BE2C (cell line): ENCODE results near the gene P2RY14.

Source experiments
- DNase-seq: peaks from one replicate; pipeline ENCODE4 v3.0.0-alpha.2; 2020
- H3K27me3 ChIP-seq: fragments of 250-450 bp; sonication (Bioruptor Pico); 2 replicates; pipeline ENCODE4 v1.5.1; 2020; ENCODE audit warnings: mild to moderate bottlenecking
- H3K36me3 ChIP-seq: fragments of 250-450 bp; sonication (Bioruptor Pico); 2 replicates; pipeline ENCODE4 v1.5.1; 2020; ENCODE audit warnings: mild to moderate bottlenecking
- H3K4me1 ChIP-seq: fragments of 250-450 bp; sonication (Bioruptor Pico); 2 replicates; pipeline ENCODE4 v1.5.1; 2020
- H3K4me3 ChIP-seq: 2 replicates; pipeline ENCODE4 v1.5.1; 2011; ENCODE audit warnings: low read depth, low read length
- H3K9me3 ChIP-seq: fragments of 250-450 bp; sonication (Bioruptor Pico); 2 replicates; pipeline ENCODE4 v1.5.1; 2020
- TF ChIP-seq, protein P1 (sequence below): IDR thresholded peaks from 2 replicates; pipeline ENCODE4 v1.5.1; 2012; ENCODE audit warnings: mild to moderate bottlenecking, low read depth, low read length

The P2RY14 gene

DNA sequence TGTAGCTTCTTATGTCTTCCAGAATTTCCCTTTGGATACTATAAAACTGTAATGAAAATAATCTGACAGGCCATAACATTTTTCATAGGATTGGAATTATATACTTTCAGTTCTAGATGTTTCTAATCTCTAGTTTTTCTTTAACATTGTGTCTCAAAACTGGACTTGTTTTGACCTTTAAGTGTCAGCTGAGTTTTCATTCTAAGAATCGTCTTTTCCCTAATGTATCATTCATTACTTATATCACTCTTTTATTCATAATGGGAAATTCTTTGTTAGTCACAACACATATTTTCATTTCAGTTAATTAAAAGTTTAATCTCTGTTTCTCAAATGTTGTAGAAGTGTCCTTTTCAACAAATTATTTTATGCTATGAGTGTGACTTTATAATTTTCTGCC, 87.2 kb downstream of the P2RY14 start:
- no peaks in the 10 kb centered on the region for H3K27me3 ChIP-seq
- H3K36me3 ChIP-seq, result peaks cover 17% of the 10 kb centered on the region
- no peak for DNase-seq
- no peaks in the 10 kb centered on the region for H3K9me3 ChIP-seq
- H3K4me3 ChIP-seq, result no peak overlapping the region
- TF ChIP-seq, protein P1, sequence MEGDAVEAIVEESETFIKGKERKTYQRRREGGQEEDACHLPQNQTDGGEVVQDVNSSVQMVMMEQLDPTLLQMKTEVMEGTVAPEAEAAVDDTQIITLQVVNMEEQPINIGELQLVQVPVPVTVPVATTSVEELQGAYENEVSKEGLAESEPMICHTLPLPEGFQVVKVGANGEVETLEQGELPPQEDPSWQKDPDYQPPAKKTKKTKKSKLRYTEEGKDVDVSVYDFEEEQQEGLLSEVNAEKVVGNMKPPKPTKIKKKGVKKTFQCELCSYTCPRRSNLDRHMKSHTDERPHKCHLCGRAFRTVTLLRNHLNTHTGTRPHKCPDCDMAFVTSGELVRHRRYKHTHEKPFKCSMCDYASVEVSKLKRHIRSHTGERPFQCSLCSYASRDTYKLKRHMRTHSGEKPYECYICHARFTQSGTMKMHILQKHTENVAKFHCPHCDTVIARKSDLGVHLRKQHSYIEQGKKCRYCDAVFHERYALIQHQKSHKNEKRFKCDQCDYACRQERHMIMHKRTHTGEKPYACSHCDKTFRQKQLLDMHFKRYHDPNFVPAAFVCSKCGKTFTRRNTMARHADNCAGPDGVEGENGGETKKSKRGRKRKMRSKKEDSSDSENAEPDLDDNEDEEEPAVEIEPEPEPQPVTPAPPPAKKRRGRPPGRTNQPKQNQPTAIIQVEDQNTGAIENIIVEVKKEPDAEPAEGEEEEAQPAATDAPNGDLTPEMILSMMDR, result no peak
- no peaks in the 10 kb centered on the region for H3K4me1 ChIP-seq

DNA sequence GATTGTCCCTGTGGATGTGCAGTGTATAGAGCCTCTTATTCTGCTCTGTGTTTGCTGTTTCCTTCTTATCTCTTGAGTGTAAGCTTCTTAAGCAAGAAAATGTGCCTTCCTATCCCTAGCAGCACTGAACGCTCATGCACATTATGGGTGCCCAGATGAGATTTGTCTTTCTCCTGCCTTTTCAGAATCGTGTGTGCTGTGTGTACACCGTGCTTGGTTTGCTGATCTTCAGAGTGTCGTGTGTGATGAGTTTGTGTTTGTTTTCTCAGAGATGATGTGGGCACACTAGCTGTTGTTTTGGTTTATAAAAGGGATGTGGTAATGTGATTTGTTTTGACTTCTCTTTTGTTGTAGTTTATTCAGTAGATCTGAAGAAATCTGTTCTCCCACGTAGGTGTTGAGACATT, 95.1 kb downstream of the P2RY14 start:
- H3K9me3 ChIP-seq, result no peaks in the 10 kb centered on the region
- no peaks in the 10 kb centered on the region for H3K27me3 ChIP-seq

DNA sequence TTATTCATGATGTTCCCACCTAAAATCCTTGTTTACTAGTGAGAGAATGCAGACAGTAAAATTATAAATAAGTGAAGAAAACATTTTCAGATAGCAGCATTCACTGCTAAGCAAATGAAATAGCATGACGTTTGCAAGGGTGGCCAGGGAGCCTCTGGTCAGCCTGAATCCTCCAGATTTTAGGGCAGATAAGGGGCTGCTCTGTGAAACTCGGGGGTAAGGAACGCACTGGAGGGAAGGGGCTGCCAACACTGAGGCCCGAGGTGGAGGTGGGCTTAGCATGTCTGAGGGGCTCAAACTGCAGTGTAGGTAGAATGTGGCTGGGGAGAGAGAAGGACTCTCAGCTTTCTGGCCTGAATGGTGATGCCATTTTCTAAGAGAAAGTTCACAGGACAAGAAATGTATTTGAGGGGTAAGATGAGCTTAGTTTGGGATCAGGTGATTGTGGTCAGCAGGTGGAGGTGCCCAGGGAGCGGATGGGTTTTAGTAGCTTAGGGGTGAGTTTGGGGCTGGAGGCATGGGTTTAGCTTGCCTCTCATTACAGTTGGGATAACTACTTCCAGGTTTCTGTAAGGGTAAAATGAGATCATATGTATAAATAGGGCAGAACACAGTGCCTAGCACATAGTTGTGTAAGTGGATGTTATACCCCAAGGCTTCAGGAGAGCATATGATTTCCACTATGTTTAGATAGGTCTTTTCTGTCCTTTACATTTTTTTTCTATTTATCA, 95.8 kb downstream of the P2RY14 start:
- Histone ChIP-seq H3K27me3 (no peaks in the 10 kb centered on the region), H3K4me1 (peaks cover 8% of the 10 kb centered on the region; the same call in 1 of the 2 replicates), H3K36me3 (no peaks in the 10 kb centered on the region; the same call in 1 of the 2 replicates), H3K4me3 (no peak overlapping the region), H3K9me3 (no peaks in the 10 kb centered on the region)
- TF ChIP-seq, protein P1, result no peak
- DNase-seq, result no peak

More for the DNA sequence above, 95.1 kb downstream of the P2RY14 start:
- H3K4me1 ChIP-seq, result peaks cover 8% of the 10 kb centered on the region; the same call in 1 of the 2 replicates
- H3K36me3 ChIP-seq, result no peaks in the 10 kb centered on the region; the same call in 1 of the 2 replicates
- H3K4me3 ChIP-seq, result no peak overlapping the region
- TF ChIP-seq, protein P1, result no peak
- DNase-seq, result no peak

DNA sequence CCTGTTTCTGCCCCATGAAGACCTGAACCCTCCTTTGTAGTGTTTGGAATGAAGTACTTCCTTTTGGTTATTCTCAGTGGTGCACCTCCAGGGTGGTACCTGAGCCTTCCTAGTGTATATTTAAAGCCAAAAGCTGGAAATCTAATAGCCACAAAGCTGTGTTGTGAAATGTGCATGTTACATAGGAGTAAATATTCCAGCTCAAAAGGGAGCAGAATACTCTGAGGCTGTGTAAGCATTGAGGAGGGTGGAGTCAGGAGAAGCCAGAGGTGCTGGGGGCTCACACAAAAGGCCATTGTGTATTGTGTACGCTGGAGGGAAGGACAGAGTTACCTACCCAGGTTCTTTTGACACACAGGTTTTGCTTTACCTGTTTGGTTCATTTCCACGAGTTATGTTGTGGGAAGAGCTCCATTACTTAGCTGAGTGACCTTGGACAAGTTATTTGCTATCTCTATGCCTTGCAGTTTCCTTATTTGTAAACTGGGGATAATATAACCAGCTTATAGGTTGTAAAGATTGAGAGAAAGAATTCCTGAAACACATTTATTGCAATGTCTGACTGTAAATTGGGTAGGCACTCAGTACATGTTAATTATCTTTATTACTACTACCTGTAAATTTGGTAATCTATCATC, 100.0 kb downstream of the P2RY14 start:
- H3K27me3 ChIP-seq, result no peaks in the 10 kb centered on the region
- no peak for DNase-seq
- no peaks in the 10 kb centered on the region for H3K9me3 ChIP-seq
- H3K36me3 ChIP-seq, result no peaks in the 10 kb centered on the region
- TF ChIP-seq, protein P1, result no peak
- no peak overlapping the region for H3K4me3 ChIP-seq
- peaks cover 11% of the 10 kb centered on the region for H3K4me1 ChIP-seq

DNA sequence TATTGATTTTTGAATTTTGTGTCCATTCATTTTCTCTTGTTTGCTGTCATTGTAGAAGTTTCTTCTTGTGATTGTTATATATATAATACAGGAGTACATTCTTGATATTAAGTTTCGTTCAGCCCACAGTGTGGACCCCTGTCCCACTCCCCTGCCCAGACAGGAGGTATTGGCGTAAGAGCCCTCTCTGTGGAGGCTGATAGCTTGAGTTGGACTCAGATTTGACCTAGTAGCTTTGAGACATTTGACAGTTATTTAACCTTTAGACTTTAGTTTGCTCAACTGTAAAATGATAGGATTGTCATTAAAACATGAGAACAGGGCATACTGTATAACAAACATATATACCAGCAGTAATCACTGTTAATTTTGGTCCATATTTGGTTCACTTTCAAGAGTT, 102.4 kb downstream of the P2RY14 start:
- no peak overlapping the region for H3K4me3 ChIP-seq
- H3K4me1 ChIP-seq, result peaks cover 7% of the 10 kb centered on the region
- H3K27me3 ChIP-seq, result no peaks in the 10 kb centered on the region
- no peak for DNase-seq
- TF ChIP-seq, protein P1, result no peak
- no peaks in the 10 kb centered on the region for H3K9me3 ChIP-seq
- no peaks in the 10 kb centered on the region for H3K36me3 ChIP-seq

DNA sequence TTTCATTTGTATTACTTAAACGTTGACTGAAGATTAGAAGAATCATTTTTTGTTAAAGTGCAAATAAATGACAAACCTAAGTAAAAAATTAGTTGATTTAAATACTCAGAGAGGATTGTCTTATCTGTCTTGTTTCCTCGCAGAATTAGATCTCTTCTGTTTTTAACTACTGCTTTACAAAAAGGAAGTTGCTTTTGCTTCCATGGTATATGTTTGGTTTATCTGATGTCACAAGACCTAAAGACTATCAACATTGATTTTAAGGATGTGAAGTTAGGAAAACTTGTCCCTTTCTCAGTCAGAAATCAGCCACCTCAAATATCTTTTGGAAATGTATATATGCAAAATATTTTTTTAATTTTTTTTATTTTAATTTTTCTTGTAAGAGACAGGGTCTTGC, 104.0 kb downstream of the P2RY14 start:
- no peak overlapping the region for H3K4me3 ChIP-seq
- peaks cover 4% of the 10 kb centered on the region for H3K4me1 ChIP-seq
- no peaks in the 10 kb centered on the region for H3K9me3 ChIP-seq
- TF ChIP-seq, protein P1, result no peak
- H3K36me3 ChIP-seq, result no peaks in the 10 kb centered on the region
- no peaks in the 10 kb centered on the region for H3K27me3 ChIP-seq
- DNase-seq, result no peak
